Rectal smooth muscle tissue (tissue), 1 donor: Measurements from ENCODE around the gene OR2L5.

Experiments used
- H3K27ac ChIP-seq: one replicate; pipeline ENCODE4 v1.7.0; 2013; ENCODE audit warnings: low read depth, low read length, inconsistent platforms
- H3K27me3 ChIP-seq: one replicate; pipeline ENCODE4 v1.7.0; 2013; ENCODE audit warnings: low read length; ENCODE audit not compliant: control insufficient read depth, insufficient read depth
- H3K36me3 ChIP-seq: one replicate; pipeline ENCODE4 v1.7.0; 2013; ENCODE audit warnings: low read length; ENCODE audit not compliant: control insufficient read depth, insufficient read depth
- H3K4me1 ChIP-seq: one replicate; pipeline ENCODE4 v1.7.0; 2013; ENCODE audit warnings: low read length; ENCODE audit not compliant: control insufficient read depth, insufficient read depth
- H3K4me3 ChIP-seq: one replicate; pipeline ENCODE4 v1.7.0; 2013; ENCODE audit warnings: low read length
- H3K9ac ChIP-seq: one replicate; pipeline ENCODE4 v1.7.0; 2013; ENCODE audit warnings: low read length

The OR2L5 gene

DNA sequence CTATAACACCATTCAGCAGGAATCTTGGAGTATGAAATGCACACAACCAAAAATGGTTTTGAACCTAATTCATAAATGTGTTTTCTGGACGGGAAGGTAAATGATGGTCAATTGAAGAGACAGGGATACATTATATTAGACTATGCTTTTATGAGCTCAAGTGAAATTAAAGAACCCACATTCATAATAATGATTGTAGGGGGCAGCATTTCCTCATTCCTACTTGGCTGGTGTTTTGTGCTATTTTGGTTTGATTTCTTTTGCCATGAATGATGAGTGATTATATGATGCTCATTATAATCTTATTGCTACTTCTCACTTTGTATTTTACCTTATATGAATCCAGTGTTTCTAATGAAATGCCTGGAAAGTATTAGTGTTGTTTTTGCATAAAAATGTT is 33.5 kb downstream of the OR2L5 start:
- no peaks in the 10 kb centered on the region for H3K27me3 ChIP-seq
- no peak overlapping the region for H3K4me3 ChIP-seq
- H3K9ac ChIP-seq: no peak overlapping the region
- no peaks in the 10 kb centered on the region for H3K4me1 ChIP-seq
- H3K27ac ChIP-seq: no peak overlapping the region
- no peaks in the 10 kb centered on the region for H3K36me3 ChIP-seq

DNA sequence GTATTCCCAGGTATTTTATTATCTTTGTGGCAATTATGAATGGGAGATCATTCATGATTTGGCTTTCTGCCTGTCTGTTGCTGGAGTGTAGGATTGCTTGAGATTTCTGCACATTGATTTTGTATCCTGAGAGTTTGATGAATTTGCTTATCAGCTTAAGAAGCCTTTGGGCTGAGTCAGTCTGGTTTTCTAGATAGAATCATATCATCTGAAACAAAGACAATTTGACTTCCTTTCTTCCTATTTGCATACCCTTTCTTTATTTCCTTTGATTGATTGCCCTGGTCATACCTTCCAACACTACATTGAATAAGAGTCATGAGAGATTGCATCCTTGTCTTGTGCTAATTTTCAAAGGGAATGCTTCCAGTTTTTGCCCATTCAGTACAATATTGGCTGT is 41.2 kb downstream of the OR2L5 start:
- Histone ChIP-seq H3K36me3 (no peaks in the 10 kb centered on the region), H3K9ac (no peak overlapping the region)

GRCh38 chr1:248055261-248055660 is 41.8 kb downstream of the OR2L5 start:
- Histone ChIP-seq H3K4me3 (no peak overlapping the region), H3K4me1 (no peaks in the 10 kb centered on the region), H3K27me3 (no peaks in the 10 kb centered on the region), H3K9ac (no peak overlapping the region), H3K36me3 (no peaks in the 10 kb centered on the region), H3K27ac (no peak overlapping the region)

More for the DNA sequence above, 41.2 kb downstream of the OR2L5 start:
- no peak overlapping the region for H3K4me3 ChIP-seq
- no peaks in the 10 kb centered on the region for H3K27me3 ChIP-seq
- H3K27ac ChIP-seq: no peak overlapping the region
- H3K4me1 ChIP-seq: no peaks in the 10 kb centered on the region

GRCh38 chr1:248065071-248065470 is 51.6 kb downstream of the OR2L5 start:
- Histone ChIP-seq H3K9ac (no peak overlapping the region), H3K27me3 (no peaks in the 10 kb centered on the region), H3K27ac (no peak overlapping the region), H3K4me3 (no peak overlapping the region), H3K4me1 (no peaks in the 10 kb centered on the region), H3K36me3 (no peaks in the 10 kb centered on the region)

DNA sequence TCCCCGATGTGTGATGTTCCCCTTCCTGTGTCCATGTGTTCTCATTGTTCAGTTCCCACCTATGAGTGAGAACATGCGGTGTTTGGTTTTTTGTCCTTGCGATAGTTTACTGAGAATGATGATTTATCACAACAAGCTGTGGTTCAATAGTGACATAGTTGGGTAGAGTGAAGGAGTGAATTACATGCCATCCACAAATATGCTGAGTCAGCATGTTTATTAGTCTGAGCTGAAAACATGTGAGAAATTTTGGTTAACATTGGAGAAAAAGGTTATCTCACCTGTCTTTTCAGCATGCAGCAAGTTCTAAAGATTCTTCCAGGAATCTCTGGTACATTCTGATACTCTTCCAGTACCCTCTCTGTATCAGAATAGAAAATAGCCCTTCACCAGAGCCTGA is 52.1 kb downstream of the OR2L5 start:
- Histone ChIP-seq H3K36me3 (no peaks in the 10 kb centered on the region), H3K9ac (no peak overlapping the region), H3K27ac (no peak overlapping the region), H3K27me3 (no peaks in the 10 kb centered on the region), H3K4me3 (no peak overlapping the region), H3K4me1 (no peaks in the 10 kb centered on the region)
